Sciatic nerve (tissue), 2 donors: ENCODE results near the gene USP5. TPM values are rescaled to one million over a fixed set of nuclear protein-coding genes. Genes with fewer than 3 reads are reported as not detected.
"Not testable (repeated sequence)": the region's sequence is repeated elsewhere in the genome, so short reads cannot be mapped to it uniquely, and the experiment has no call there.

Experiments
- ATAC-seq: fragments of 200-7000 bp; cut with Tn5 transposase; one replicate; pipeline ENCODE4 v1.9.1; 2020; ENCODE audit warnings: mild to moderate bottlenecking, moderate library complexity
- DNase-seq: peaks from one replicate; pipeline ENCODE4 v3.0.0-alpha.2; 2020; ENCODE audit warnings: low spot score
- intact Hi-C: fragments of 100-400 bp; cut with DNase I; formaldehyde crosslinking; loops from one replicate; pipeline ENCODE4 v1.14.2; 2022
- total RNA-seq: library from RNA; stranded (reverse); fragmentation: NEBNext Ultra II Directional; extraction: Animal tissue kit (Norgen Biotek cat#: 25700); gene quantifications from one replicate; pipeline ENCODE4 v1.2.1, GENCODE V29; 2021
- donor health status: DM: no; HTN: no; CAD: no.
- donor health status: DM: no; HTN: no; CAD: no.

USP5 gene
- total RNA-seq, 1 donor from 2014 or later = 70.1 TPM

- no peak for DNase-seq
- ATAC-seq = no peak
- intact Hi-C loops = no loop called here
Measured at GRCh38 chr12:6853626-6854025, 1.7 kb downstream of the USP5 start.

GRCh38 chr12:6854036-6854435 is 2.1 kb downstream of the USP5 start:
- DNase-seq = no peak
- intact Hi-C loops = no loop called here
- ATAC-seq = no peak

GRCh38 chr12:6855322-6855721 is 3.4 kb downstream of the USP5 start:
- DNase-seq = no peak
- intact Hi-C loops = no loop called here

GRCh38 chr12:6858799-6859198 is 6.8 kb downstream of the USP5 start:
- ATAC-seq (no peak), DNase-seq (no peak)
- intact Hi-C loops = loop anchor here (1.0 kb wide), 1 partner anchor 41 kb away; no protein-coding TSS in a partner anchor

More at GRCh38 chr12:6855322-6855721, 3.4 kb downstream of the USP5 start:
- ATAC-seq = no peak

- intact Hi-C loops = no loop called here
- ATAC-seq = no peak
- no peak for DNase-seq
Measured at GRCh38 chr12:6860116-6860515, 8.2 kb downstream of the USP5 start.

GRCh38 chr12:6860942-6861341 is 9.0 kb downstream of the USP5 start:
- DNase-seq (no peak), ATAC-seq (no peak)
- intact Hi-C loops = no loop called here

- intact Hi-C loops = no loop called here
- no peak for DNase-seq
Measured at GRCh38 chr12:6861391-6861790, 9.4 kb downstream of the USP5 start.

GRCh38 chr12:6863033-6863432 is 11.1 kb downstream of the USP5 start:
- no peak for ATAC-seq
- intact Hi-C loops = no loop called here
- DNase-seq = no peak

More at GRCh38 chr12:6861391-6861790, 9.4 kb downstream of the USP5 start:
- ATAC-seq = no peak

GRCh38 chr12:6863586-6864321 is 11.8 kb downstream of the USP5 start:
- DNase-seq (no peak), ATAC-seq (no peak)
- intact Hi-C loops = no loop called here

GRCh38 chr12:6865307-6865706 is 13.4 kb downstream of the USP5 start:
- intact Hi-C loops, ATAC-seq, DNase-seq: not testable (repeated sequence)

- DNase-seq (no peak), ATAC-seq (no peak)
- intact Hi-C loops = no loop called here
Measured at GRCh38 chr12:6866163-6866919, 14.4 kb downstream of the USP5 start.

- DNase-seq = peak; percentile 93
- ATAC-seq = peak; percentile 29
- intact Hi-C loops = no loop called here
Measured at GRCh38 chr12:6866920-6867412, 15.0 kb downstream of the USP5 start.

GRCh38 chr12:6867413-6868210 is 15.7 kb downstream of the USP5 start, which contains the start of gene TPI1:
TPI1 (plus strand) TSS chr12:6867531; CDS start chr12:6867567, 36 bp downstream.
- ATAC-seq (peak; percentile 86), DNase-seq (peak; percentile 82)
- intact Hi-C loops = no loop called here

- ATAC-seq (no peak), DNase-seq (no peak)
- intact Hi-C loops = no loop called here
Measured at GRCh38 chr12:6868211-6869048, 16.5 kb downstream of the USP5 start.

- intact Hi-C loops = no loop called here
- DNase-seq (peak; percentile 90), ATAC-seq (no peak)
Measured at GRCh38 chr12:6869049-6870021, 17.4 kb downstream of the USP5 start.

- ATAC-seq, intact Hi-C loops, DNase-seq: not testable (repeated sequence)
Measured at GRCh38 chr12:6870304-6870703, 18.4 kb downstream of the USP5 start.
